Skeletal muscle cell (primary cell): ENCODE data around the gene TMSB15C.
"Not testable (repeated sequence)": the region's sequence is repeated elsewhere in the genome, so short reads cannot be mapped to it uniquely, and the experiment has no call there.

Experiments
- DNase-seq: peaks from one replicate; pipeline ENCODE4 v3.0.0-alpha.2; 2010; ENCODE audit warnings: low read depth
- H3K4me3 ChIP-seq: 2 replicates; pipeline ENCODE4 v1.5.1; 2011; ENCODE audit warnings: low read depth, mild to moderate bottlenecking, control low read depth, low read length, moderate library complexity

TMSB15C gene

DNA sequence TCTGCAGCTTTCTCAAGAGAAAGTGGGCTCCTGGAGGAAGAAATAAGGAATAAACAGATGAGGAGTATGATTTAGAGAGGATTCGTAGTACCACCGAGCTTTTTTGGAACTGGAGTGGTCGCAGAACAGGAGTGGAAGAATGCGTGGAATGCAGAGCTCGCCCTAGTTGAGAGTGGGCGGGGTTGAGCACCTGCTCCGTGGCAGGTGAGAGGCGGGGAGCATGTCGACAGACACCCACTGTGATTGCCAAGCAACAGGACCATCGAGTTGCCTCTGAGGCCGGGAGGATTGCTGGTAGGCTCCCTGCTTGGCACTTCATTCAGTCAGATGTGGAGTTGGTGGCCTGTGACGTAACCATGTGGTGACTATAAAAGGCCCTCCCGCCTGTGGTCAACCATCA, 21.1 kb downstream of the TMSB15C start:
- DNase-seq, H3K4me3 ChIP-seq: not testable (repeated sequence)

DNA sequence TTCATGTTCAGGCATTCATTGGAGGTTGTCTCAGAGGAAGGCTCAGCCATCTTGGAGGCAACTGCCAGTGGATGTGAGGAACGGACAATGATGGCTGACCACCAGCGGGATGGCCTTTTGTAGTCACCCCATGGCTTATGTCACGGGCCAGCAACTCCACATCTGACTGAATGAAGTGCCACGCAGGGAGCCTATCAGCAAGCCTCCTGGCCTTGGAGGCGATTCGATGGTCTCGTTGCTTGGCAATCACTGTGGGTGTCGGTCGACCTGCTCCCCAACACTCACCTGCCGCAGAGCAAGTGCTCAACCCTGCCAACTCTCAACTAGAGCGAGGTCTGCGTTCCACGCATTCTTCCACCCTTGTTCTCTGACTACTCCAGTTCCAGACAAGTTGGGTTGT, 28.9 kb downstream of the TMSB15C start:
- no peak overlapping the region for H3K4me3 ChIP-seq
- no peak for DNase-seq

DNA sequence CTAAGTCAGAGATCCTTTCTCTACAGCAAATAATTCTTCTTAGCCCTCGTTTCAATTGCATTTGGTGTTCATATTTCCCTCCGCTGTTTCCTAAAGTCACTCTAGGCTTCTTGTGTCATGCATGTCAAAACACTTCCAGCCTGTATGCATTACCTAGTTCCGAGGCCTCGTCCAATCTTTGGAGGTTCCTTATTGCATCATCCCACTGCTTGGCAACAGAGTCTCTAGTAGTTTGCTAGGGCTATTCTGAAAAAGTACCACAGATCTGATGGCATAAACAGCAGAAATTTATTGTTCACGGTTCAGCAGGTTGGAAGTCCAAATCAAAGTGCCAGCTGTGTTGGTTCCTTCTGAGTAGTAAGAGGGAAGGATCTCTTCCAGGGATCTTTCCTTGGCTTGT, 30.4 kb downstream of the TMSB15C start:
- no peak for DNase-seq
- H3K4me3 ChIP-seq: no peak overlapping the region

DNA sequence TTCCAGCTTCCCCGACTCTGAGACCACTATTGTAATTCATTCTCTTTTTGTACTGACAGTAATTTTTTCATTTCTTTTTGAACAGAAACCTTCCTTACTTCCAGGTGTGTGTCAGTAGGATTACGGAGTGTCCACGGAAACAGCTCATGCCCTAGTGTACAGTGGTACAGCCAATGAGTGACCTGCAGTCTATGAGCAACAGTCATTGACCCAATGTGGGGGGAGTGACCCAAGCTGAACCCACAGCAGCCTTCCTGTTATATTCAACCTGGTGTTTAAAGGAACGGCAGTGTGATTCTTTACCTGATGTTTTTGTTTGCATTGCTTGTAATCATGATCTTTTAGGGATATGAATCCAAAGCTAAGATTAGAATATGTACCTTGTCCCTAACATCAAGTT, 35.0 kb downstream of the TMSB15C start:
- H3K4me3 ChIP-seq: no peak overlapping the region
- DNase-seq: no peak

DNA sequence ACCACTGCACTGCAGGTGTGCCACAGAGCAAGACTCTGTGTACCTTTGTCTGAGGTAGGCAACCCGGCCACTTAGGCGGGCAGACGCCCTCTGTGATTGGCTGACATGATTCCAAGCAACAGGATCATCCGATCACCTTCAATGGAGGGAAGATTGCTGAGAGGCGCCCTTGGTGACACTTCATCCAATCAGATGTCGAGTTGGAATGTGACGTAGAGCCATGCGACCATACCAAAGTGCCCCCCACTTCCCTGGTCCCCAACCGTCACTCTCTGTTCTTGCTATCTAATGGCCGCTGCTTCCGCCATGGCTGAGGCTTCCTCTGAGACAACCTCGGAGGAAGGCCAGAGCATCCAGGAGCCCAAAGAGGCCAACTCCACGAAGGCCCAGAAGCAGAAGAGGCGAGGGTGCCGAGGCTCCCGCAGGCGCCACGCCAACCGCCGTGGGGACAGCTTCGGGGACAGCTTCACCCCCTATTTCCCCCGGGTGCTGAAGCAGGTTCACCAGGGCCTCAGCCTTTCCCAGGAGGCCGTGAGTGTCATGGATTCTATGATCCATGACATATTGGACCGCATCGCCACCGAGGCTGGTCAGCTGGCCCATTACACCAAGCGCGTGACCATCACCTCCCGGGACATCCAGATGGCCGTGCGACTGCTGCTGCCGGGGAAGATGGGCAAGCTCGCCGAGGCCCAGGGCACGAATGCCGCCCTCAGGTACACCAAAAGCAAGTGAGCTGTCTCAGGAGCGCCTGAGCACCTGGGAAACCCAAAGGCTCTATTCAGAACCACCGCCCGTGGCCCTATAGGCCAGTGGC, 36.1 kb downstream of the TMSB15C start, which contains the start of gene H2BW2:
H2BW2 (plus strand) TSS at position 268 of the 817 bp plus-strand sequence; CDS start at position 307, 39 bp downstream.
- H3K4me3 ChIP-seq: no peak within 1 kb of the TSS
- no peak for DNase-seq
